ENCODE results near the gene GAPDH.

- TF ChIP-seq POLR2A (IDR thresholded peaks at IDR 0.05): no peak
- TF ChIP-seq CTCF (IDR thresholded peaks at IDR 0.05 in 8 of 11, conservative IDR thresholded peaks at IDR 0.05 in 3 of 11): no peak
- no peak for TF ChIP-seq POLR2AphosphoS5 (IDR thresholded peaks at IDR 0.05)
These were observed 13.7 kb downstream of the GAPDH start for GRCh38 chr12:6547987-6548386.
